ENCODE measurements around the gene MRPL20. TPM values are rescaled to one million over a fixed set of nuclear protein-coding genes. Genes with fewer than 3 reads are reported as not detected.

MRPL20 gene
- total and polyA plus RNA-seq, 4 donors, result 47.8 to 170 (median 74.0) TPM

GRCh38 chr1:1361233-1361981 lies 45.7 kb downstream of the MRPL20 start:
- Histone ChIP-seq H3K9ac (ENCODE audit: low read depth in 1 of 2, low read length in 2 of 2) (no peak overlapping the region), H3K27me3 (ENCODE audit: control insufficient read depth in 4 of 4, insufficient read depth in 4 of 4, low read length in 3 of 4) (no peaks in the 10 kb centered on the region), H3K9me3 (ENCODE audit: control insufficient read depth in 4 of 4, low read length in 3 of 4) (no peaks in the 10 kb centered on the region), H3K4me1 (ENCODE audit: control insufficient read depth in 4 of 4, insufficient read depth in 4 of 4, low read length in 3 of 4) (no peaks in the 10 kb centered on the region), H3K4me3 (ENCODE audit: low read depth in 1 of 3, low read length in 3 of 3) (no peak overlapping the region), H3K36me3 (ENCODE audit: control insufficient read depth in 4 of 4, insufficient read depth in 3 of 4, low read depth in 1 of 4, low read length in 3 of 4) (no peaks in the 10 kb centered on the region), H3K27ac (ENCODE audit: low read depth in 1 of 2, low read length in 2 of 2) (no peak overlapping the region)
- 80% methylated on average over 35 of the region's 35 CpGs for WGBS
- no peak for TF ChIP-seq MAX (IDR thresholded peaks at IDR 0.05)
- no peak for DNase-seq (ENCODE audit: low spot score)

GRCh38 chr1:1360506-1361169 lies 46.5 kb downstream of the MRPL20 start:
- no peak overlapping the region for H3K4me3 ChIP-seq (ENCODE audit: low read depth in 1 of 3, low read length in 3 of 3)
- 73% methylated on average over 20 of the region's 20 CpGs for WGBS
- no peak for DNase-seq (ENCODE audit: low spot score)

GRCh38 chr1:1359664-1360468 lies 47.2 kb downstream of the MRPL20 start:
- no peak overlapping the region for H3K4me3 ChIP-seq (ENCODE audit: low read depth in 1 of 3, low read length in 3 of 3)
- no peak for DNase-seq (ENCODE audit: low spot score)
- H3K4me1 ChIP-seq (ENCODE audit: control insufficient read depth in 4 of 4, insufficient read depth in 4 of 4, low read length in 3 of 4), result peaks cover 0 to 3% (median 0%) of the 10 kb centered on the region in 4 donors
- 67% methylated on average over 28 of the region's 28 CpGs for WGBS
- TF ChIP-seq EGR1 (IDR thresholded peaks at IDR 0.05; ENCODE audit: low read depth in 2 of 2), result no peak
- TF ChIP-seq NR2F2 (IDR thresholded peaks at IDR 0.05), result no peak
- TF ChIP-seq MAX (IDR thresholded peaks at IDR 0.05), result no peak
- no peak for TF ChIP-seq JUND (IDR thresholded peaks at IDR 0.05)
- no peak for TF ChIP-seq FOXA1 (IDR thresholded peaks at IDR 0.05)
- TF ChIP-seq CTCF (IDR thresholded peaks at IDR 0.05; ENCODE audit: low read depth, low read length, missing input control), result no peak
- no peak for TF ChIP-seq RXRA (IDR thresholded peaks at IDR 0.05)
- TF ChIP-seq SP1 (IDR thresholded peaks at IDR 0.05), result no peak
- no peak for TF ChIP-seq RAD21 (IDR thresholded peaks at IDR 0.05)
- TF ChIP-seq ZBTB33 (IDR thresholded peaks at IDR 0.05), result no peak
- TF ChIP-seq TAF1 (conservative IDR thresholded peaks at IDR 0.05), result no peak
- no peak for TF ChIP-seq ATF3 (IDR thresholded peaks at IDR 0.05)
- no peak for TF ChIP-seq REST (IDR thresholded peaks at IDR 0.05)
- no peak for TF ChIP-seq HNF4G (IDR thresholded peaks at IDR 0.05)
- no peak for TF ChIP-seq YY1 (IDR thresholded peaks at IDR 0.05)
- TF ChIP-seq HNF4A (conservative IDR thresholded peaks at IDR 0.05), result no peak
- no peak for TF ChIP-seq GABPA (IDR thresholded peaks at IDR 0.05 in 1 of 2, conservative IDR thresholded peaks at IDR 0.05 in 1 of 2)
- H3K9ac ChIP-seq (ENCODE audit: low read depth in 1 of 2, low read length in 2 of 2), result no peak overlapping the region
- H3K9me3 ChIP-seq (ENCODE audit: control insufficient read depth in 4 of 4, low read length in 3 of 4), result no peaks in the 10 kb centered on the region
- peak overlapping the region in 1 of 2 donors; percentile 25 for H3K27ac ChIP-seq (ENCODE audit: low read depth in 1 of 2, low read length in 2 of 2)
- H3K27me3 ChIP-seq (ENCODE audit: control insufficient read depth in 4 of 4, insufficient read depth in 4 of 4, low read length in 3 of 4), result no peaks in the 10 kb centered on the region
- H3K36me3 ChIP-seq (ENCODE audit: control insufficient read depth in 4 of 4, insufficient read depth in 3 of 4, low read depth in 1 of 4, low read length in 3 of 4), result no peaks in the 10 kb centered on the region

More at GRCh38 chr1:1360506-1361169, 46.5 kb downstream of the MRPL20 start:
- Histone ChIP-seq H3K36me3 (ENCODE audit: control insufficient read depth in 4 of 4, insufficient read depth in 3 of 4, low read depth in 1 of 4, low read length in 3 of 4) (no peaks in the 10 kb centered on the region), H3K27ac (ENCODE audit: low read depth in 1 of 2, low read length in 2 of 2) (no peak overlapping the region), H3K4me1 (ENCODE audit: control insufficient read depth in 4 of 4, insufficient read depth in 4 of 4, low read length in 3 of 4) (no peaks in the 10 kb centered on the region), H3K9ac (ENCODE audit: low read depth in 1 of 2, low read length in 2 of 2) (no peak overlapping the region), H3K9me3 (ENCODE audit: control insufficient read depth in 4 of 4, low read length in 3 of 4) (no peaks in the 10 kb centered on the region), H3K27me3 (ENCODE audit: control insufficient read depth in 4 of 4, insufficient read depth in 4 of 4, low read length in 3 of 4) (no peaks in the 10 kb centered on the region)
- TF ChIP-seq YY1 (IDR thresholded peaks at IDR 0.05) (no peak), NR2F2 (IDR thresholded peaks at IDR 0.05) (peak; percentile 15)

All from liver (tissue), 9 donors.